VCaP (cell line): ENCODE data around the gene PLXNA2.

Source experiments
- H3K27ac ChIP-seq: fragments of 450-650 bp; 2 replicates; pipeline ENCODE4 v1.5.1; 2017
- TF ChIP-seq, protein P1 (sequence below): fragments of 450-650 bp; conservative IDR thresholded peaks from 2 replicates; pipeline ENCODE4 v1.5.1; 2017; ENCODE audit warnings: mild to moderate bottlenecking, moderate library complexity

The PLXNA2 gene

GRCh38 chr1:208039536-208040332 is 204.4 kb downstream of the PLXNA2 start:
- no peak overlapping the region for H3K27ac ChIP-seq
- TF ChIP-seq, protein P1, sequence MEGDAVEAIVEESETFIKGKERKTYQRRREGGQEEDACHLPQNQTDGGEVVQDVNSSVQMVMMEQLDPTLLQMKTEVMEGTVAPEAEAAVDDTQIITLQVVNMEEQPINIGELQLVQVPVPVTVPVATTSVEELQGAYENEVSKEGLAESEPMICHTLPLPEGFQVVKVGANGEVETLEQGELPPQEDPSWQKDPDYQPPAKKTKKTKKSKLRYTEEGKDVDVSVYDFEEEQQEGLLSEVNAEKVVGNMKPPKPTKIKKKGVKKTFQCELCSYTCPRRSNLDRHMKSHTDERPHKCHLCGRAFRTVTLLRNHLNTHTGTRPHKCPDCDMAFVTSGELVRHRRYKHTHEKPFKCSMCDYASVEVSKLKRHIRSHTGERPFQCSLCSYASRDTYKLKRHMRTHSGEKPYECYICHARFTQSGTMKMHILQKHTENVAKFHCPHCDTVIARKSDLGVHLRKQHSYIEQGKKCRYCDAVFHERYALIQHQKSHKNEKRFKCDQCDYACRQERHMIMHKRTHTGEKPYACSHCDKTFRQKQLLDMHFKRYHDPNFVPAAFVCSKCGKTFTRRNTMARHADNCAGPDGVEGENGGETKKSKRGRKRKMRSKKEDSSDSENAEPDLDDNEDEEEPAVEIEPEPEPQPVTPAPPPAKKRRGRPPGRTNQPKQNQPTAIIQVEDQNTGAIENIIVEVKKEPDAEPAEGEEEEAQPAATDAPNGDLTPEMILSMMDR = no peak

GRCh38 chr1:208038303-208038702 is 205.9 kb downstream of the PLXNA2 start:
- TF ChIP-seq, protein P1 = no peak

GRCh38 chr1:208036918-208037766 is 207.0 kb downstream of the PLXNA2 start:
- H3K27ac ChIP-seq = no peak overlapping the region
- TF ChIP-seq, protein P1 = no peak

More at GRCh38 chr1:208038303-208038702, 205.9 kb downstream of the PLXNA2 start:
- no peak overlapping the region for H3K27ac ChIP-seq

GRCh38 chr1:208036106-208036808 is 207.9 kb downstream of the PLXNA2 start:
- H3K27ac ChIP-seq = no peak overlapping the region
- TF ChIP-seq, protein P1 = peak; percentile 65

DNA sequence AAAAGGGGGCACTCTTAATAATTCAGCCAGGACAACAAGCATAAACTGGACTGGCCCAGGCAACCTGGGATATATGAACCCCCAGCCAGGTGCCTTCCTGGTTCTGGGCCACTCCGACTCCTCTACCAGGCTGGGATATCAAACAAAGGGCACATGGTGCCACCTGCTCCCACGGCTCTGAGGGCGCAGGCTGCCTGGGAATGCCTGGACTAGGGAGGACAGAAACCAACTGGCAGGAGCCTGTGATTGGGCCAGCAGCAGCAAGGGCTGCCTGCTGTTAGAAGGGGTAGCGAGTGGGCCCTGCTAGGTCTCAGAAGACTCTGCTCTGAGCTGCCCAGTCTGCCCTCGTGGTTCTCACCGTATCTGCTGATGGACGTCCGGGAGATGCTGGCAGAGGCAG is 210.0 kb downstream of the PLXNA2 start:
- H3K27ac ChIP-seq = no peak overlapping the region
- TF ChIP-seq, protein P1 = no peak

GRCh38 chr1:208033236-208033635 is 210.9 kb downstream of the PLXNA2 start:
- H3K27ac ChIP-seq = no peak overlapping the region
- TF ChIP-seq, protein P1 = no peak

GRCh38 chr1:208031932-208032320 is 212.3 kb downstream of the PLXNA2 start:
- no peak overlapping the region for H3K27ac ChIP-seq
- TF ChIP-seq, protein P1 = no peak
